Measurements from ENCODE around the gene TCHP.
"Not testable (repeated sequence)": the region's sequence is repeated elsewhere in the genome, so short reads cannot be mapped to it uniquely, and the experiment has no call there.

TCHP gene

GRCh38 chr12:109885616-109886015 is 14.5 kb upstream of the TCHP start:
- Histone ChIP-seq H3K9ac (ENCODE audit: low read depth, low read length, poor library complexity, severe bottlenecking) (no peak overlapping the region), H3F3A (ENCODE audit: low read depth) (no peaks in the 10 kb centered on the region), H3K9me3 (ENCODE audit: insufficient read depth, low read depth, low read length) (no peaks in the 10 kb centered on the region), H3K27me3 (ENCODE audit: insufficient read depth, low read length, poor library complexity, severe bottlenecking) (no peaks in the 10 kb centered on the region), H3K4me1 (ENCODE audit: insufficient read depth, low read length, poor library complexity, severe bottlenecking) (peaks cover 22% of the 10 kb centered on the region), H3K9me2 (replicated peaks; ENCODE audit: low read depth, low read length) (no peaks in the 10 kb centered on the region), H4K20me1 (ENCODE audit: insufficient read depth, low read length, poor library complexity, severe bottlenecking) (no peaks in the 10 kb centered on the region), H2AFZ (ENCODE audit: low read length) (no peak overlapping the region), H3K4me2 (ENCODE audit: low read depth, low read length, poor library complexity, severe bottlenecking) (no peak overlapping the region), H3K4me3 (ENCODE audit: low read length, poor library complexity, severe bottlenecking) (no peak overlapping the region), H3K79me2 (ENCODE audit: insufficient read depth, low read length) (no peaks in the 10 kb centered on the region), H3K36me3 (ENCODE audit: insufficient read depth, low read length) (no peaks in the 10 kb centered on the region)
- TF ChIP-seq, protein P1, sequence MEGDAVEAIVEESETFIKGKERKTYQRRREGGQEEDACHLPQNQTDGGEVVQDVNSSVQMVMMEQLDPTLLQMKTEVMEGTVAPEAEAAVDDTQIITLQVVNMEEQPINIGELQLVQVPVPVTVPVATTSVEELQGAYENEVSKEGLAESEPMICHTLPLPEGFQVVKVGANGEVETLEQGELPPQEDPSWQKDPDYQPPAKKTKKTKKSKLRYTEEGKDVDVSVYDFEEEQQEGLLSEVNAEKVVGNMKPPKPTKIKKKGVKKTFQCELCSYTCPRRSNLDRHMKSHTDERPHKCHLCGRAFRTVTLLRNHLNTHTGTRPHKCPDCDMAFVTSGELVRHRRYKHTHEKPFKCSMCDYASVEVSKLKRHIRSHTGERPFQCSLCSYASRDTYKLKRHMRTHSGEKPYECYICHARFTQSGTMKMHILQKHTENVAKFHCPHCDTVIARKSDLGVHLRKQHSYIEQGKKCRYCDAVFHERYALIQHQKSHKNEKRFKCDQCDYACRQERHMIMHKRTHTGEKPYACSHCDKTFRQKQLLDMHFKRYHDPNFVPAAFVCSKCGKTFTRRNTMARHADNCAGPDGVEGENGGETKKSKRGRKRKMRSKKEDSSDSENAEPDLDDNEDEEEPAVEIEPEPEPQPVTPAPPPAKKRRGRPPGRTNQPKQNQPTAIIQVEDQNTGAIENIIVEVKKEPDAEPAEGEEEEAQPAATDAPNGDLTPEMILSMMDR (conservative IDR thresholded peaks at IDR 0.05; ENCODE audit: low read length): no peak
- no peak for TF ChIP-seq EZH2phosphoT487 (IDR thresholded peaks at IDR 0.05; ENCODE audit: borderline replicate concordance)

- TF ChIP-seq, protein P1 (conservative IDR thresholded peaks at IDR 0.05; ENCODE audit: low read length): no peak
- no peak for TF ChIP-seq EZH2phosphoT487 (IDR thresholded peaks at IDR 0.05; ENCODE audit: borderline replicate concordance)
- Histone ChIP-seq H3F3A (ENCODE audit: low read depth) (no peaks in the 10 kb centered on the region), H3K36me3 (ENCODE audit: insufficient read depth, low read length) (no peaks in the 10 kb centered on the region), H3K9me2 (replicated peaks; ENCODE audit: low read depth, low read length) (no peaks in the 10 kb centered on the region), H3K4me2 (ENCODE audit: low read depth, low read length, poor library complexity, severe bottlenecking) (peak overlapping the region; percentile 31), H2AFZ (ENCODE audit: low read length) (peak overlapping the region; percentile 39), H3K79me2 (ENCODE audit: insufficient read depth, low read length) (no peaks in the 10 kb centered on the region), H3K9ac (ENCODE audit: low read depth, low read length, poor library complexity, severe bottlenecking) (peak overlapping the region; percentile 29), H3K4me3 (ENCODE audit: low read length, poor library complexity, severe bottlenecking) (no peak overlapping the region), H3K4me1 (ENCODE audit: insufficient read depth, low read length, poor library complexity, severe bottlenecking) (peaks cover 16% of the 10 kb centered on the region), H4K20me1 (ENCODE audit: insufficient read depth, low read length, poor library complexity, severe bottlenecking) (no peaks in the 10 kb centered on the region), H3K27me3 (ENCODE audit: insufficient read depth, low read length, poor library complexity, severe bottlenecking) (no peaks in the 10 kb centered on the region), H3K9me3 (ENCODE audit: insufficient read depth, low read depth, low read length) (no peaks in the 10 kb centered on the region)
These were observed 11.7 kb upstream of the TCHP start for GRCh38 chr12:109888179-109889020.

DNA sequence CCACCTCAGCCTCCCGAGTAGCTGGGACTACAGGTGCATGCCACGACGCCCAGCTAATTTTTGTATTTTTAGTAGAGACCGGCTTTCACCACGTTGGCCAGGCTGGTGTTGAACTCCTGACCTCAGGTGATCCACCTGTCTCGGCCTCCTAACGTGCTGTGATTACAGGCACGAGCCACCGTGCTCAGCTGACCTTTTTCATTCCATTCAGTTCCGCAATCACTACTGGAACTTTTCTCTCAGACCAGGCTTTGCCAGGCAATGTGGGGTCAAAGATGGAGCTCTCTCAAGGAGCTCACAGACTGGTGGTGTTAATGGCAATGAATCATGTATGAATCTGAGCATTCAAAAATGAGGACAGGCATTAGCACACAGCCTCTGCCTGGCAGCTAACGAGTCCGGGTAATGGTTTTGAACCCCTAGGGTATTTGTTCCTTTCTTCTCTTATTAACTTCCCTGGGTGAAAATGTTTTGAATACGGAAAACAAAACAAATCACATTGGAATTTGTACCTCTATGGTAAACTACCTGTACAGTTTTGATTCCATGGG is 9.4 kb upstream of the TCHP start:
- no peak for TF ChIP-seq EZH2phosphoT487 (IDR thresholded peaks at IDR 0.05; ENCODE audit: borderline replicate concordance)
- TF ChIP-seq, protein P1 (conservative IDR thresholded peaks at IDR 0.05; ENCODE audit: low read length): no peak
- Histone ChIP-seq H3K79me2 (ENCODE audit: insufficient read depth, low read length) (no peaks in the 10 kb centered on the region), H3K4me1 (ENCODE audit: insufficient read depth, low read length, poor library complexity, severe bottlenecking) (peaks cover 16% of the 10 kb centered on the region), H3K4me2 (ENCODE audit: low read depth, low read length, poor library complexity, severe bottlenecking) (no peak overlapping the region), H3K4me3 (ENCODE audit: low read length, poor library complexity, severe bottlenecking) (no peak overlapping the region), H4K20me1 (ENCODE audit: insufficient read depth, low read length, poor library complexity, severe bottlenecking) (no peaks in the 10 kb centered on the region), H3K27me3 (ENCODE audit: insufficient read depth, low read length, poor library complexity, severe bottlenecking) (no peaks in the 10 kb centered on the region), H3K9ac (ENCODE audit: low read depth, low read length, poor library complexity, severe bottlenecking) (no peak overlapping the region), H2AFZ (ENCODE audit: low read length) (0 out of 2 replicates have a peak overlapping the region, but pooled peaks have one; percentile 39), H3K9me3 (ENCODE audit: insufficient read depth, low read depth, low read length) (no peaks in the 10 kb centered on the region), H3K9me2 (replicated peaks; ENCODE audit: low read depth, low read length) (no peaks in the 10 kb centered on the region), H3F3A (ENCODE audit: low read depth) (no peaks in the 10 kb centered on the region), H3K36me3 (ENCODE audit: insufficient read depth, low read length) (no peaks in the 10 kb centered on the region)

- H3K4me2 ChIP-seq (ENCODE audit: low read depth, low read length, poor library complexity, severe bottlenecking); H3F3A ChIP-seq (ENCODE audit: low read depth); H3K4me3 ChIP-seq (ENCODE audit: low read length, poor library complexity, severe bottlenecking); H2AFZ ChIP-seq (ENCODE audit: low read length); H3K79me2 ChIP-seq (ENCODE audit: insufficient read depth, low read length); H3K9me2 ChIP-seq (replicated peaks; ENCODE audit: low read depth, low read length); H3K36me3 ChIP-seq (ENCODE audit: insufficient read depth, low read length); H3K9ac ChIP-seq (ENCODE audit: low read depth, low read length, poor library complexity, severe bottlenecking); H3K27me3 ChIP-seq (ENCODE audit: insufficient read depth, low read length, poor library complexity, severe bottlenecking); H3K9me3 ChIP-seq (ENCODE audit: insufficient read depth, low read depth, low read length); H4K20me1 ChIP-seq (ENCODE audit: insufficient read depth, low read length, poor library complexity, severe bottlenecking): not testable (repeated sequence)
- peaks cover 16% of the 10 kb centered on the region for H3K4me1 ChIP-seq (ENCODE audit: insufficient read depth, low read length, poor library complexity, severe bottlenecking)
These were observed 8.3 kb upstream of the TCHP start for GRCh38 chr12:109891731-109892130.
